Stimulated activated CD4-positive, alpha-beta T cell treated with anti-CD3 and anti-CD28 coated beads, Interleukin-4, amount 100 ng/mL, for 48 hours (primary cell): ENCODE data around the gene LSAMP.

Experiments used
- DNase-seq, 2 donors: peaks; one replicate each; pipeline ENCODE4 v3.0.0-alpha.2; 2020; ENCODE audit warnings: low read depth in 2 of 2

Gene LSAMP

GRCh38 chr3:116288485-116288884 is 156.8 kb downstream of the LSAMP start:
- no peak for DNase-seq

GRCh38 chr3:116285781-116286421 is 159.4 kb downstream of the LSAMP start:
- DNase-seq: no peak

- DNase-seq: no peak
These were observed 163.8 kb downstream of the LSAMP start for GRCh38 chr3:116281313-116282143.

GRCh38 chr3:116280130-116280740 is 165.1 kb downstream of the LSAMP start:
- DNase-seq: no peak

- no peak for DNase-seq
These were observed 168.6 kb downstream of the LSAMP start for GRCh38 chr3:116276675-116277074.

- no peak for DNase-seq
These were observed 175.2 kb downstream of the LSAMP start for GRCh38 chr3:116270056-116270455.

GRCh38 chr3:116267116-116267515 is 178.2 kb downstream of the LSAMP start:
- DNase-seq: no peak

GRCh38 chr3:116265976-116266584 is 179.2 kb downstream of the LSAMP start:
- no peak for DNase-seq

GRCh38 chr3:116265320-116265695 is 180.0 kb downstream of the LSAMP start:
- DNase-seq: no peak

GRCh38 chr3:116264546-116265319 is 180.6 kb downstream of the LSAMP start:
- DNase-seq: no peak

GRCh38 chr3:116263842-116264545 is 181.3 kb downstream of the LSAMP start:
- DNase-seq: no peak

- no peak for DNase-seq
These were observed 184.8 kb downstream of the LSAMP start for GRCh38 chr3:116260491-116260890.

- no peak for DNase-seq
These were observed 185.3 kb downstream of the LSAMP start for GRCh38 chr3:116259984-116260383.

GRCh38 chr3:116256843-116257485 is 188.3 kb downstream of the LSAMP start:
- no peak for DNase-seq

GRCh38 chr3:116254541-116254940 is 190.7 kb downstream of the LSAMP start:
- no peak for DNase-seq

GRCh38 chr3:116253511-116253910 is 191.8 kb downstream of the LSAMP start:
- no peak for DNase-seq

- DNase-seq: no peak
These were observed 197.7 kb downstream of the LSAMP start for GRCh38 chr3:116247605-116248004.

GRCh38 chr3:116246406-116246980 is 198.8 kb downstream of the LSAMP start:
- DNase-seq: no peak

- DNase-seq: no peak
These were observed 202.5 kb downstream of the LSAMP start for GRCh38 chr3:116242825-116243224.

GRCh38 chr3:116241677-116242076 is 203.6 kb downstream of the LSAMP start:
- DNase-seq: no peak
